Muscle of leg (tissue), 11 donors: ENCODE measurements around the gene RBM14. TPM values are rescaled to one million over a fixed set of nuclear protein-coding genes. Genes with fewer than 3 reads are reported as not detected.

Source experiments
- DNase-seq: peaks from one replicate; pipeline ENCODE4 v3.0.0; 2013
- H3K27ac ChIP-seq: one replicate; pipeline ENCODE4 v1.5.1; 2013; ENCODE audit warnings: mild to moderate bottlenecking, low read length, control low read depth
- H3K27me3 ChIP-seq: one replicate; pipeline ENCODE4 v1.6.1; 2013; ENCODE audit warnings: low read length; ENCODE audit not compliant: control insufficient read depth, insufficient read depth
- H3K36me3 ChIP-seq: one replicate; pipeline ENCODE4 v1.6.1; 2013; ENCODE audit warnings: low read length; ENCODE audit not compliant: control insufficient read depth, insufficient read depth
- H3K4me1 ChIP-seq: one replicate; pipeline ENCODE4 v1.6.1; 2013; ENCODE audit warnings: low read length; ENCODE audit not compliant: control insufficient read depth, insufficient read depth
- H3K4me3 ChIP-seq: one replicate; pipeline ENCODE4 v1.5.1; 2013; ENCODE audit warnings: low read length, control low read depth
- H3K9me3 ChIP-seq: replicated peaks from 2 replicates; pipeline ENCODE4 v1.6.1; 2013; ENCODE audit warnings: low read depth, low read length; ENCODE audit not compliant: control insufficient read depth
- WGBS: methylation state at CpG from one replicate; pipeline ENCODE4 v1.1.5; 2013; ENCODE audit warnings: missing lambda C conversion rate; ENCODE audit not compliant: insufficient coverage; 5-methylcytosine and 5-hydroxymethylcytosine counted together
- polyA plus RNA-seq, 8 donors: library from polyadenylated mRNA; unstranded; fragments of 120-200 nt; gene quantifications; one replicate each; pipeline versions ENCODE4 v1.2.1 to v1.2.3, GENCODE V29; 2013; ENCODE audit warnings: inconsistent platforms in 1 of 8, low replicate concordance in 1 of 8; ENCODE audit not compliant: insufficient read length in 8 of 8, insufficient read depth in 1 of 8
- total RNA-seq: library from RNA; stranded (reverse); fragments of 120-200 nt; gene quantifications from one replicate; pipeline ENCODE4 v1.2.4, GENCODE V29; 2013

RBM14 gene
- total and polyA plus RNA-seq, 9 donors = 25.9 to 56.5 (median 42.7) TPM

GRCh38 chr11:66670816-66671215 is 54.4 kb downstream of the RBM14 start:
- no peak overlapping the region for H3K27ac ChIP-seq
- no peak for DNase-seq
- no peaks in the 10 kb centered on the region for H3K9me3 ChIP-seq
- H3K27me3 ChIP-seq = no peaks in the 10 kb centered on the region
- H3K36me3 ChIP-seq = peaks cover 44% of the 10 kb centered on the region
- WGBS = 100% methylated on average over 1 of the region's 5 CpGs
- H3K4me1 ChIP-seq = peaks cover 15% of the 10 kb centered on the region
- H3K4me3 ChIP-seq = no peak overlapping the region

- no peaks in the 10 kb centered on the region for H3K27me3 ChIP-seq
- H3K27ac ChIP-seq = no peak overlapping the region
- H3K4me3 ChIP-seq = no peak overlapping the region
- no CpG with 5 or more reads among the region's 2 CpGs for WGBS
- DNase-seq = no peak
- H3K36me3 ChIP-seq = peaks cover 20% of the 10 kb centered on the region
- no peaks in the 10 kb centered on the region for H3K9me3 ChIP-seq
- peaks cover 22% of the 10 kb centered on the region for H3K4me1 ChIP-seq
These were observed 58.7 kb downstream of the RBM14 start for GRCh38 chr11:66674964-66675602.

- H3K27me3 ChIP-seq = no peaks in the 10 kb centered on the region
- no peak for DNase-seq
- H3K27ac ChIP-seq = peak overlapping the region; percentile 13
- peaks cover 22% of the 10 kb centered on the region for H3K4me1 ChIP-seq
- H3K9me3 ChIP-seq = no peaks in the 10 kb centered on the region
- H3K36me3 ChIP-seq = peaks cover 12% of the 10 kb centered on the region
- 30% methylated on average over 2 of the region's 16 CpGs for WGBS
- peak overlapping the region; percentile 88 for H3K4me3 ChIP-seq
These were observed 60.0 kb downstream of the RBM14 start for GRCh38 chr11:66676282-66676919.

Other genes with a start within 250 kb of the RBM14 start
- 10.1 TPM for gene SLC29A2, start 244.9 kb upstream of the RBM14 start, total RNA-seq
- 10 to 100 TPM; 16.2 to 35.4 (median 30.0) TPM for gene SLC29A2, start 244.9 kb upstream of the RBM14 start, polyA plus RNA-seq
- 0.27 TPM for gene NPAS4, start 195.6 kb upstream of the RBM14 start, total RNA-seq
- gene NPAS4, start 195.6 kb upstream of the RBM14 start, polyA plus RNA-seq = under 1 TPM in 7 of 8 donors, not detected in 1; 0.05 to 0.57 (median 0.14) TPM
- gene MRPL11, start 177.8 kb upstream of the RBM14 start, total RNA-seq = 59.0 TPM
- 10 to 100 TPM; 49.6 to 62.4 (median 54.9) TPM for gene MRPL11, start 177.8 kb upstream of the RBM14 start, polyA plus RNA-seq
- gene PELI3, start 149.7 kb upstream of the RBM14 start, total RNA-seq = 8.2 TPM
- 1 to 10 TPM; 4.7 to 6.5 (median 5.7) TPM for gene PELI3, start 149.7 kb upstream of the RBM14 start, polyA plus RNA-seq
- 22.3 TPM for gene DPP3, start 136.2 kb upstream of the RBM14 start, total RNA-seq
- 10 to 100 TPM; 18.5 to 27.2 (median 23.1) TPM for gene DPP3, start 136.2 kb upstream of the RBM14 start, polyA plus RNA-seq
- gene BBS1, start 106.0 kb upstream of the RBM14 start, total RNA-seq = 18.8 TPM
- gene BBS1, start 106.0 kb upstream of the RBM14 start, polyA plus RNA-seq = 10 to 100 TPM; 13.2 to 22.6 (median 17.4) TPM
- gene ZDHHC24, start 70.6 kb upstream of the RBM14 start, total RNA-seq = 3.5 TPM
- gene ZDHHC24, start 70.6 kb upstream of the RBM14 start, polyA plus RNA-seq = 1 to 10 TPM; 3.2 to 4.7 (median 3.8) TPM
- 81.6 TPM for gene ACTN3, start 69.7 kb upstream of the RBM14 start, total RNA-seq
- gene ACTN3, start 69.7 kb upstream of the RBM14 start, polyA plus RNA-seq = 100 to 1,000 TPM in 2 of 8 donors, 10 to 100 TPM in 5, 1 to 10 TPM in 1; 8.3 to 162 (median 39.3) TPM
- 29.0 TPM for gene CTSF, start 48.0 kb upstream of the RBM14 start, total RNA-seq
- gene CTSF, start 48.0 kb upstream of the RBM14 start, polyA plus RNA-seq = 10 to 100 TPM; 22.4 to 36.7 (median 25.8) TPM
- 0.09 TPM for gene CCDC87, start 23.6 kb upstream of the RBM14 start, total RNA-seq
- gene CCDC87, start 23.6 kb upstream of the RBM14 start, polyA plus RNA-seq = under 1 TPM; 0.10 to 0.15 (median 0.13) TPM
- gene CCS, start 23.4 kb upstream of the RBM14 start, total RNA-seq = 32.1 TPM
- gene CCS, start 23.4 kb upstream of the RBM14 start, polyA plus RNA-seq = 10 to 100 TPM; 30.1 to 49.2 (median 39.2) TPM
- 98.1 TPM for gene RBM4, start 22.1 kb downstream of the RBM14 start, total RNA-seq
- gene RBM4, start 22.1 kb downstream of the RBM14 start, polyA plus RNA-seq = 100 to 1,000 TPM; 123 to 167 (median 148) TPM
- gene RBM4B, start 61.3 kb downstream of the RBM14 start, total RNA-seq = 26.7 TPM
- 10 to 100 TPM; 28.3 to 42.8 (median 31.7) TPM for gene RBM4B, start 61.3 kb downstream of the RBM14 start, polyA plus RNA-seq
- 13.3 TPM for gene SPTBN2, start 112.6 kb downstream of the RBM14 start, total RNA-seq
- 10 to 100 TPM in 6 of 8 donors, 1 to 10 TPM in 2; 8.6 to 19.0 (median 16.9) TPM for gene SPTBN2, start 112.6 kb downstream of the RBM14 start, polyA plus RNA-seq
- 9.9 TPM for gene RCE1, start 226.8 kb downstream of the RBM14 start, total RNA-seq
- gene RCE1, start 226.8 kb downstream of the RBM14 start, polyA plus RNA-seq = 10 to 100 TPM; 12.1 to 17.3 (median 14.0) TPM
- 24.0 TPM for gene LRFN4, start 240.4 kb downstream of the RBM14 start, total RNA-seq
- gene LRFN4, start 240.4 kb downstream of the RBM14 start, polyA plus RNA-seq = 10 to 100 TPM; 26.3 to 35.7 (median 32.2) TPM